ENCODE results near the gene PIK3R6. TPM values are rescaled to one million over a fixed set of nuclear protein-coding genes. Genes with fewer than 3 reads are reported as not detected.

The PIK3R6 gene
- total and polyA plus RNA-seq, 2 of the 13 experiments (the other 11 are each of a cell fraction or from before 2014, with no cell fraction given) = not detected

- TF ChIP-seq ZNF354B (CRISPR knock-in tag; IDR thresholded peaks at IDR 0.05) (no peak), MAFK (conservative IDR thresholded peaks at IDR 0.05 in 1 of 2, IDR thresholded peaks at IDR 0.05 in 1 of 2; ENCODE audit: low read length in 2 of 2) (no peak), ZNF7 (CRISPR knock-in tag; IDR thresholded peaks at IDR 0.05) (no peak), GABPA (IDR thresholded peaks at IDR 0.05; ENCODE audit: low read depth, low read length) (no peak), GABPA (CRISPR knock-in tag; IDR thresholded peaks at IDR 0.05; ENCODE audit: low read depth) (no peak), CC2D1A (CRISPR knock-in tag; IDR thresholded peaks at IDR 0.05) (no peak), SYNCRIP (IDR thresholded peaks at IDR 0.05; ENCODE audit: insufficient read depth, low read depth, low read length) (no peak), SOX13 (IDR thresholded peaks at IDR 0.05) (no peak), SOX13 (CRISPR knock-in tag; conservative IDR thresholded peaks at IDR 0.05 in 1 of 2, IDR thresholded peaks at IDR 0.05 in 1 of 2) (no peak), CENPX (CRISPR knock-in tag; IDR thresholded peaks at IDR 0.05) (no peak), ZNF570 (CRISPR knock-in tag; IDR thresholded peaks at IDR 0.05; ENCODE audit: borderline replicate concordance) (no peak), ZNF598 (CRISPR knock-in tag; IDR thresholded peaks at IDR 0.05; ENCODE audit: borderline replicate concordance) (no peak), ZNF414 (CRISPR knock-in tag; IDR thresholded peaks at IDR 0.05) (no peak)
- TF ChIP-seq, protein P1, sequence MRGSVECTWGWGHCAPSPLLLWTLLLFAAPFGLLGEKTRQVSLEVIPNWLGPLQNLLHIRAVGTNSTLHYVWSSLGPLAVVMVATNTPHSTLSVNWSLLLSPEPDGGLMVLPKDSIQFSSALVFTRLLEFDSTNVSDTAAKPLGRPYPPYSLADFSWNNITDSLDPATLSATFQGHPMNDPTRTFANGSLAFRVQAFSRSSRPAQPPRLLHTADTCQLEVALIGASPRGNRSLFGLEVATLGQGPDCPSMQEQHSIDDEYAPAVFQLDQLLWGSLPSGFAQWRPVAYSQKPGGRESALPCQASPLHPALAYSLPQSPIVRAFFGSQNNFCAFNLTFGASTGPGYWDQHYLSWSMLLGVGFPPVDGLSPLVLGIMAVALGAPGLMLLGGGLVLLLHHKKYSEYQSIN (CRISPR knock-in tag; IDR thresholded peaks at IDR 0.05; ENCODE audit: borderline replicate concordance) = no peak
- TF ChIP-seq, protein P2, sequence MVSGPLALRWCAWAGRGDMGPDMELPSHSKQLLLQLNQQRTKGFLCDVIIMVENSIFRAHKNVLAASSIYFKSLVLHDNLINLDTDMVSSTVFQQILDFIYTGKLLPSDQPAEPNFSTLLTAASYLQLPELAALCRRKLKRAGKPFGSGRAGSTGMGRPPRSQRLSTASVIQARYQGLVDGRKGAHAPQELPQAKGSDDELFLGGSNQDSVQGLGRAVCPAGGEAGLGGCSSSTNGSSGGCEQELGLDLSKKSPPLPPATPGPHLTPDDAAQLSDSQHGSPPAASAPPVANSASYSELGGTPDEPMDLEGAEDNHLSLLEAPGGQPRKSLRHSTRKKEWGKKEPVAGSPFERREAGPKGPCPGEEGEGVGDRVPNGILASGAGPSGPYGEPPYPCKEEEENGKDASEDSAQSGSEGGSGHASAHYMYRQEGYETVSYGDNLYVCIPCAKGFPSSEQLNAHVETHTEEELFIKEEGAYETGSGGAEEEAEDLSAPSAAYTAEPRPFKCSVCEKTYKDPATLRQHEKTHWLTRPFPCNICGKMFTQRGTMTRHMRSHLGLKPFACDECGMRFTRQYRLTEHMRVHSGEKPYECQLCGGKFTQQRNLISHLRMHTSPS (CRISPR knock-in tag; IDR thresholded peaks at IDR 0.05; ENCODE audit: low read depth) = no peak
Observed at GRCh38 chr17:8868529-8868951, 1.1 kb upstream of the PIK3R6 start (continued).

Measured in HepG2 (cell line).